Activated effector memory CD4-positive, alpha-beta T cell treated with Interleukin-2 at 50 U/mL for 16 hours (primary cell): Measurements from ENCODE around the gene GPC5.

ENCODE experiments used
- DNase-seq: peaks from one replicate; pipeline ENCODE4 v3.0.0-alpha.2; 2020

GPC5 gene

DNA sequence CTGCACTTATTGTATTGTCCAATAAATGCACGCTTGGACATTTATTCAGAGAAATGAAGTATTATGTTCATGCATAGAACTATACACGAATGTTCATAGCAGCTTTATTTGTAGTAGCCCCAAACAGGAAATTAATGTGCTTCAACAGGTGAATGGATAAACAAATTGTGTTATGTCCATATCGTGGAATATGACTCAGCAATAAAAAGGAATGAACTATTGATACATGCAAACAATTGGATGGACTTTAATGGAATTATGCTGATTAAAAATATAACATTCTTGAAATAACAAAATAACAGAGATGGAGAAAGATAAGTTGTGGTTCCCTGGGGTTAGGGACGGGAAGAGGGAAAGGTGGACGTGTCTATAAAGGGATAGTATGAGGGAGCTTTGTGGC is 65.9 kb downstream of the GPC5 start:
- DNase-seq = no peak

DNA sequence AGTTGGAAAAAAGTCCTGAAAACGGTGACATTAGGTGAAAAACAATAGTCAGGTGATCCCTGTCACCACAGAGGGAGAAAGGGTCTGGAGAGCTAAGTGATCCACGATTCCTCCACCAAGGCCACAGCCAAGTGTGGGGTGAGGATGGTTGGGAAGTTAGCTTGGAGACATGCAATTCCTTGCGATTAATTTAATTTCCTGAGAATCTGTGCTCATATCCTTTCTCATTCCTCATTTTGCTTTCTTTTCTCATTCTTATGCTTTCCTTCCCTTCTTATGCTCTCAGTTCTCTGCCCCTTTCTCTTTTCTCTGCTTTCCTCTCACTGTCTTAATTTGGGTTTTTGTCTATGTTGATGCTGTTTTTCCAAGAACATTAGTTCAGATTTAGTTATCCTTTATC is 68.8 kb downstream of the GPC5 start:
- no peak for DNase-seq

DNA sequence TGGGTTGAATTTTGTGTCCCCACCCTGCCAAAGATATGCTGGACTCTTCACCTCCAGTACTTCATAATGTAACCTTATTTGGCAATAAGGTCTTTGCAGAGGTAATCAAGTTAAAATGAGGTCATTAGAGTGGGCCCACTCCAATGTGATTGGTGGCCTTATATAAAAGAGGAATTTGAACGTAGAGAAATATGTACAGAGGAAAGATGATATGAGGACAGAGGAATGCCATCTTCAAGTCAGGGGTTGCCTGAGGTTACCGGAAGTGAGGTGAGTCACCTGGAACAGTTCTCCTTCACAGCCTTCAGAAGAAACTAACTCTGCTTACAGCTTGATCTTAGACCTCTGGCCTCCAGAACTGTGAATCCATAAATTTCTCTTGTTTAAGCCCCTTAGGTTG is 69.9 kb downstream of the GPC5 start:
- no peak for DNase-seq

DNA sequence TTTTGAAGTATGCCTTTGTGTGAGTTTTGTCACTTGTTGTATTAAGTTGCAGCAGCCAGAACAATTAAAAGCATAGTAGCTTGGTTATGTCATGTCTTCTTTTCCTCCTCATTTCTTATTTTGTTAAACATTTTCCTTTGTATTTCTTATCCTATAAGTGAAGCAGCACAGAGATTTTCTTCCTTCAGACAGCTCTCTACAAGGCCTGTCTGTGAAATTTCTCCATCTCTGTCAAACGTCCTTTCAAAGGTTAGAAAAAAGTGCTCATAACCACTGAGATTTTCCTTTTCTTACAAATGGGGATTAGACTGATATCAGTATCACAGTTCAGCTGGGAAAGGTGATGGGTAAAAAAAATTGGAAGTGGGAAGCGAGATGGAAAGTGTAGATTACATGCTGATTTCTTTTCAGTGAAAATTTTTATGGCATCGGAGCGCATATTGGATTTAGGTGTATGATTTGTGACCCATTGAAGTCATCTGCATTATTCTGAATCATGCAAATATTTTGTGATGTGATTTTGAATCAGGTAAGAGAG is 71.7 kb downstream of the GPC5 start:
- no peak for DNase-seq

DNA sequence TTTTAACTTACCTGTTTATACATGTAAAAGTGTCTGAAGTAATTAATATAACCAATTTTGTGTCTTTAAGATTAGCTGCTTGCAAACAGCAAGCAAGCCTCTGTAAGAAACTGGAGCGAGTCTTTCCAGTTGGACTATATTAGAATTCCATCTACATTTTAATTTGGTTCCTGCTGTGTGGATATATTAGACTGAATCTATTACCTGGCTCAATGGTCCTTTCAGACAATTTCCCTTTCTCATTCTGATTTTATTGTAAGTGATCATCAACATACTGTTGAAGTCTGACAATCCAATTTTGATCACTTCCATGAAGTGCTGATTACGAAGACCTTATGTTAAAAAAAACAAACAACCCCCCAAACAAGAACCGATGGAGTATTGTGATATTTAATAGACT is 72.3 kb downstream of the GPC5 start:
- DNase-seq = no peak

DNA sequence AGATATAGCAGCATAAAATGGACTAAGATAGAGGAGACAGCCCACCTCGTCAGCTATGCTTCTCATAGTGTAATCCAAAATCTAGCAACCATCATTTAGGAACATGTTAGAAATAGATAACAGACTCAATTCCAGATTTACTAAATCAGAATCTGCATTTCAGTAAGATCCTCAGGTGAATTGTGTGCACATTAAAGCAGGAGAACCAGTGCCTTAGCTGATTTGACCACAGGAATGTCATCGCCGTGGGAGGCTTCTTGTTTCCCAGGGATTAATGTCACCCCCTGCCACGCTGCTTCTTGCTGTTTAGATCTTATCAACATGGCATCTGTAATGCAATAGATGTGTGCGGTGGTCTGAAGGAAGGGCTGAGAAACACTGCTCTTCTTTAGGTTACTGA is 84.0 kb downstream of the GPC5 start:
- no peak for DNase-seq

DNA sequence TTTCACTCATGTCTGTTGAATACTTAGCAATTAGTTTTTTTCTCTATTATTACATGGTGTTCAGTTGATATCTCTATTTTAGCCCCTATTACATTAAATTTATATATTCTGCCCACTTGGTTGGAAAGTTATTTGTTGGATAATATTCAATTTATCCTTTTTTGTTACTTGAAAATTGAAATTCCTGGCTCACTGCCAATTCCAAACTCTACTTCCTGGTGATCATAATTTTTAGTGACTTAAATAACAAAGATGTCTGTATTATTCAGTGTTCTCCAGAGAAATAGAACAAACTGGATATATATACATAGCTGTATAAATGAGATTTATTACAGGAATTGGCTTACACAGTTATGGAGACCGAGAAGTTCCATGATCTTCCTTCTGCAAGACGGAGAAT is 93.6 kb downstream of the GPC5 start:
- DNase-seq = no peak

DNA sequence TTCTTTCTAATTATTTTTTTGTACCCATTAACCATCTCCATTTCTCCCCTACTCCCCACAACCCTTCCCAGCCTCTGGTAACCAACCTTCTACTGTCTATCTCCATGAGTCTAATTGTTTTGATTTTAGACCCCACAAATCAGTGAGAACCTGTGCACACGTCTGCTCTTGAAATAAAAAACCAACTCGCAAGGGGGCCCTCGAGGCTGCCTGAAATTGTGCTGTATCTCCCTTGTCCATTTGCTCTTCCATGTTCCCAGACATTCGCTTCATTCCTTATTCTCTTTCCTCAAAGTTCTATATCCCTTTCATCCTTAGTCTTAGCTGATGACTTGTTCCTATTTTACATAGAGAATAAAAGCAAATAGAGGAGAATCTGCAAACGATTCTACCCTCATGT is 95.0 kb downstream of the GPC5 start:
- no peak for DNase-seq

DNA sequence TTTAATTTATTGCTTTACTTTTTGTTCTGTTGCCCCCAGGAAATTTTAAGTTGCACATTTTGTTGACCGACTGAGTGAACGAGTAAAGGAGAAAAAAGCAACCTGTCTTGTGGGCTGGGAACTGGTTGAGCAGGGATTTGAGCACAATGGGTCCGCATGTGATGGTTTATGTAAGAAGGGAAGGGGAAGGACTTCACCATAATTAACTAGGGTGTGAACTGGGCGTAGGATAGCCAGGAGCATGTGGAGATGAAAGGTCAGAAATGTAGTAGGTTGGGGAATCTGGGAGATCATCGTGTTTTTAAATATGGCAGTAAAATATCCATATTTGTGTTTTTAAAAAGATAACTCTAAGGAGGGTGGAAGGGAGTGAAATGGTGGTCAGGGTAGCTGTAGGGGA is 99.9 kb downstream of the GPC5 start:
- DNase-seq = no peak

DNA sequence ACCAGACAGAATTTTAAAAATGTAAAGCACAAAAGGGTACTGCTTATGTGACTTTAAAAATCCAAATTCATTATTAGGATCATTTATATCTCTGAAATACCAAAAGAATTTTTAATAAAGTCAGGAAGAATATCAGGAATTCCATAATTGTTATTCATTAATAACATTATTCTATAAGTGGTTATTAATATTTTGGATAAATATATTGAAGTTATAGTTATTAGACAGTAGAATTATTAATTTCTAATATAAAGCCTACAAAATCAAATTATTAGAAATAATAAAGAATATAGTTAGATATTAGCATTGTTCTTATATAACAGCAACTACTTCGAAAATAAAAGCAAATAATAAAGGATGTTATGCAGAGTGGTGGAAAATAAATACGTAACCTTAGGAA is 105.8 kb downstream of the GPC5 start:
- no peak for DNase-seq

DNA sequence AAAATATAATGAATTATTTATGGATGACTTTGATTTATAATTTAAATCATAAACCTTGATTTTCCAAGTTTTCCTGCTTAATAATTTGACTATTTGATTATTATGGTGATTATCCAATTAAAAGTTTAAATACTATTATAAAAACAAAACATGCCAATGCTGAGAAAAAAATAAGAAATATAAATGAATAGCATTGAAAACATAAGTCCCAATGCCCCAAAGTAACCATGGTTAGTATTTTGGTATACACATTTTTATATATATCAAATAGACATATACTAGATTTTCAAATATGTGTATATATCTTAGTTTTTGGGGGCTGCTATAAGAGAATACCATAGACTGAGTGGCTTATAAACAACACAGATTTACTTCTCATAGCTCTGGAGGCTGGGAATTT is 108.3 kb downstream of the GPC5 start:
- no peak for DNase-seq

DNA sequence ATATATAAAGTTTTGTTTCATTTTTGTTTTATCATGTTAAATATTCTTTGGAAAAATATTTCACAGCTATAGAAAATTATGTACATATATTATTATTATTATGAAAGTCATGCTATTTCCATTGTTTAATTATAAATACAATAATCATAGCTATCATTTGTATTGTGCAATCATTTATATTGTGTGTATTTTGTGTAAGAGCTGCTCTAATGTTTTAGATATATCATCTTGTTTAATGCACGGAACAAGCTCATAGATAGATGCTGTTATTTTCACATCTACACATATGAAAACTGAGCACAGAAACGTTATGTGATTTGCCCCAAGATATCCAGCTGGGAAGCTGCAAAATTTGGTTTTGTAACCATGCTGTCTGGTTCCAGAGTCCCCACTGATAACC is 111.6 kb downstream of the GPC5 start:
- DNase-seq = no peak

DNA sequence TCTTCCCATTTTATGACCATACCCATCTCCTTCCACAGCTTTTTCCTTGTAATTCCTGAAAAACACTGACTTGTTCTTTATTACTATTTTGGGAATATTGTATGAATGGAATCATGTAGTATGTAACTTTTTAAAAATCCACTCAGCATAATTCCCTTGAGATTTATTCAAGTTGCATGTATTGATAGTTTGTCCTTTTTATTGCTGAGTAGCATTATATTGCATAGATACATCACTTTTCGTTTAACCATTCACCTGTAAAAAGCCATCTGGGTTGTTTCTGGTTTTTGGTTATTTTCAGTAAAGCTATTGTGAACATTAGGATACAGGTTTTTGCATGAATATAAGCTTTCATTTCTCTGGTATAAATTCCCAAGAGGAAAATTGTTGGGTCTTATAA is 115.4 kb downstream of the GPC5 start:
- DNase-seq = no peak

DNA sequence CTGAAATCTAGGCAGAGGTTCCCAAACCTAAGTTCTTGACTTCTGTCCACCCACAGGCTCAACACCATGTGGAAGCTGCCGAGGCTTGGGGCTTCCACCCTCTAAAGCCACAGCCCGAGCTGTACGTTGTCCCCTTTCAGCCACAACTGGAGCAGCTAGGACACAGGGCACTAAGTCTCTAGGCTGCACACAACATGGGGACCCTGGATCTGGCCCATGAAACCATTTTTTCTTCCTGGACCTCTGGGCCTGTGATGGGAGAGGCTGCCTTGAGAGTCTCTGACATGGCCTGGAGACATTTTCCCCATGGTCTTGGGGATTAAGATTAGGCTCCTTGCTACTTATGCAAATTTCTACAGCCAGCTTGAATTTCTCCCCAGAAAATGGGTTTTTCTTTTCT is 118.4 kb downstream of the GPC5 start:
- DNase-seq = no peak

DNA sequence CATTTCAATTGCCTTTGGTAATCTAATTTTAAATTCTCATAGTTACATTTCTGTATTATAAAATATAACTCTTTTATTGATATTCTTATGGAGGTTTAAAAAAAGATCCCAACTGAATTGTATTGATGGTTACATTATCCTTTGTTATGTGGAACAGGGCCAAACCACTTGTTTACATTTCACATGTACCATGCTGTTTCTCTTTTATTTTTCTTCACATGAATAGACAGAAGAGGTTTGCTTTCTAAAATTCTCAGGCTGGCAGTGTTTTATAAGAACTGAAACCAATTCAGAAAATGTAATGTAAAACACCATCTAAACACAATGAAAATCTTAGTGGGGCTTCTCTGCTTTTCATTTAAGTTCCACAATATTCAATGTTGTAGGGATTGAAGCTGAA is 122.5 kb downstream of the GPC5 start:
- no peak for DNase-seq

DNA sequence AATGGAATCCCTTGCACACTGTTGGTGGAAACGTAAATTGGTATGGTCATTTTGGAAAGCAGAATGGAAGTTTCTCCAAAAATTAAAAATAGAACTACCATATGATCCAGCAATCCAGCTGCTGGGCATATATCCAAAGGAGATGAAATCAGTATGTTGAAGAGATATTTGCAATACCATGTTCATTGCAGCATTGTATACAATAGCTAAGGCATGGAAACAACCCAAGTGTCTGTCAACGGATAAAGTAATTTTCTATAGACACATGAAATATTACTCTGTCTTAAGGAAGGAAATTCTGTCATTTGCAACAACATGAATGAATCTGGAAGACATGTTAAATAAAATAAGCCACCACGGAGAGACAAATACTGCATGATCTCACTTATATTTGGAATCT is 124.7 kb downstream of the GPC5 start:
- no peak for DNase-seq

DNA sequence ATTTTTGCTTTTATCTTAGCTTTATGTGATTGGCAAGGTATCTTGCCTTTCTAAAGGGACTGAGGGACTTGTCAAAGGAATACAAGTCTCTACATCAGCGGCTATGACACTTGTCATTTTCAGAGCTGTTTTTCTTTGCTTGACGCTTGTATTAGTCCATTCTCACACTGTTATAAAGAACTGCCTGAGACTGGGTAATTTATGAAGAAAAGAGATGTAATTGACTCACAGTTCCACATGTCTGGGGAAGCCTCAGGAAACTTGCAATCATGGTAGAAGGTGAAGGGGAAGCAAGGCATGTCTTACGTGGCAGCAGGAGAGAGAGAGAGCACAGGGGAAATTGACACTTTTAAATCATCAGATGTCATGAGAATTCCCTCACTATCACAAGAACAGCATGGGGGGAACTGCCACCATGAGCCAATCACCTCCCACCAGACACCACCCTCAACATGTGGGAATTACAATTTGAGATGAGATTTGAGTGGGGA is 128.2 kb downstream of the GPC5 start:
- no peak for DNase-seq

DNA sequence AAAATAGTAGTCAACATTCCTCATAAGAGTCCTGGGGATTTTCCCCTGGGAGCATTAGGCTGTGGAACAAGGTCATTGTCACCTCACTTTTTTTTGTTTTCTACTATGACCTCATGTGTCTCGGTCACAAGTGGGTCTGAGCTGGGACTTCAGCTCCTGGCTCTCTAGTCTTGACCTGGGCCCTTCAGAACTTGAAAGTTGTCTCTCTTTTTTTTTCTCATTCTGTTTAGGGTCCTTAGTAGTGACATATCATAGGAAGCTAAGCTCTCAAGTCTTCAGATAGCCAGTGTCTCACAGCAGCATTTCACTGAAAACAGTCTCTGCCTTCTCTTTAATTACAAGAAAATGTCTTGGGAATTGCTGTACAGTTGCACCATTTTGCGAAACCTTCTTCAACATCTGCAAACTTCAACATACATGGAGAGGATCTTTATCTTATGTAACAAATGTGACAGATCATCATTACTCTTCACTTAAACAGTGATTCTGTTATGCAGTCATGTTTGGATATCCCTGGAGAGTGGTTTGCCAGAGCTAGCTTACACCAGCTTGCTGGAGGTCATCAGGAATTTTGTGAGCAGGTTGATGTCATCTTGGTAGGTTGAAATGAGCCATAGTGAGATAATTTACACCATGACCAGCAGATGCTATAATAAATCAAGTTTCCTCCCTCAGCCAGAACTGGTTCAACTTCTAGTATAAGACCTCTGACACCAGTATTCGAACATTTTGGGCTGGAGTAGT is 131.5 kb downstream of the GPC5 start:
- DNase-seq = no peak

DNA sequence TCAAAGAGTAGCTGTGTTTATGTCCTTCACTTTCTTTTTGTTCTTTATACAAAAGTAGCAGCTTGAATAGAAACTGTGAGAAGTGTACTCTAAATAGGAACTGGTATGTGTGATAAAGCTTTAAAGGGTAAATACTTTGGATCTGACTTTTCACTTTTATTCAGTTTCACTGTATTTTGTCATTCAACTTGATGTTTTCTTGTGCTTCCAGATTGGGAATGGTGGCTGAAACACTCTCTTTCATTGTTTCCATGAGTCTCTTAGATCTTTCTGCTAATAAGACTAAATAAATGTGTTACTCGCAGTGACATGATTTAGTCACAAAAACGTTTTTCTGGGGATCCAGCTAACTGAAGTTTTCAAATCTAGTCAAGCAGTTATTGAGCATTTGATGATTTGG is 133.2 kb downstream of the GPC5 start:
- no peak for DNase-seq

DNA sequence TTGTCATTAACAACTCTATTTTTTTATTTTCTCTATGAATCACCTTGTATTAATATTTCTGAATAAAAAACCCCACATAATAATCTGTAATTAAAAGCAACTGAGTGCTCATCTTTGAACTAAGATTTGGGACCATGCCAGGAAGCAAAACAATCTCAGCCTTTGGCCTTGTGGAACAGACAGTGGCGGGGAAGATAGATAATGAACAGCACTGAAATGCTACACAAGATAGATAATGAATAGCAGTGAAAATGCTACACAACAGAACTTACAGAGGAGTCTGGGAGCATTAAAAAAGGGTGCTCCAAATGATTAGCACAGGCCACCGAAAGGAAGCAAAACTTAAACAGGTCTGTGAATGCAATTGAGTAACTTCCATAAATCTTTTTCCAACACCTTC is 134.9 kb downstream of the GPC5 start:
- DNase-seq = no peak

DNA sequence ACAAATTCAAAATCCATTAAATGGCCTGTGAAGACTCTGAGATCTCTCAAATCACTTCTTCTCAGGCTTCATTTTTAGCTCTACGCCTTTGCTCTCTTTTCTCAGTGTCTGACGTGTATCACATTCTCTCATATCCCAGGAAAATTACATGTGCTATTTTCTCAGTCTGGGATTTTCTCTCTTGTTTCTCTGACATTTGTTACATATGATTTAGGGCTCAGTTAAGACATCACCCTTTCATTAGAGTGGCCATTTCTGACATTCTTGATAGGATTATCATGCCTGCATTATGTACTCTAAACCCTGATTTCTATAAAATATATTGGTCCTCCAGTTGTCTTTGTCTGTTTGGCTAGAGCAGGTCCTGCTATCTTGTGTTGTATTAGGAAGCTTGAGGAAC is 136.6 kb downstream of the GPC5 start:
- no peak for DNase-seq

DNA sequence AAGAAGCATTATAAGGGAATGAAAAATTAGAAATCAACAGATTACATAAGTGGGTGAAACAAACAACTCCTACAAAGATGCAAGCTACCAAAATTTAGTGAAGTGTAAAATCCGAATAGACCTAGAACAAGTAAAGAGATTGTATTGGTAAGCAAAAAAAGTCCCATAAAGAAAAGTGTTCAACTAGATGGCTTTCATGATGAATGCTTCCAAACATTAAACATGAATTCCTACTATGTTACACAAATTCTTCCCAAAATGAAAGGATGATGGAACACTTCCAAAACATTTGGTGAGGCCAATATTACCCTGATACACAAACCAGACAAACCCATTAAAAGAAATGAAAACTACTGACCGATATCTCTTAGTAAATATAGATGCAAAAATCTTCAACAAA is 139.0 kb downstream of the GPC5 start:
- DNase-seq = no peak

DNA sequence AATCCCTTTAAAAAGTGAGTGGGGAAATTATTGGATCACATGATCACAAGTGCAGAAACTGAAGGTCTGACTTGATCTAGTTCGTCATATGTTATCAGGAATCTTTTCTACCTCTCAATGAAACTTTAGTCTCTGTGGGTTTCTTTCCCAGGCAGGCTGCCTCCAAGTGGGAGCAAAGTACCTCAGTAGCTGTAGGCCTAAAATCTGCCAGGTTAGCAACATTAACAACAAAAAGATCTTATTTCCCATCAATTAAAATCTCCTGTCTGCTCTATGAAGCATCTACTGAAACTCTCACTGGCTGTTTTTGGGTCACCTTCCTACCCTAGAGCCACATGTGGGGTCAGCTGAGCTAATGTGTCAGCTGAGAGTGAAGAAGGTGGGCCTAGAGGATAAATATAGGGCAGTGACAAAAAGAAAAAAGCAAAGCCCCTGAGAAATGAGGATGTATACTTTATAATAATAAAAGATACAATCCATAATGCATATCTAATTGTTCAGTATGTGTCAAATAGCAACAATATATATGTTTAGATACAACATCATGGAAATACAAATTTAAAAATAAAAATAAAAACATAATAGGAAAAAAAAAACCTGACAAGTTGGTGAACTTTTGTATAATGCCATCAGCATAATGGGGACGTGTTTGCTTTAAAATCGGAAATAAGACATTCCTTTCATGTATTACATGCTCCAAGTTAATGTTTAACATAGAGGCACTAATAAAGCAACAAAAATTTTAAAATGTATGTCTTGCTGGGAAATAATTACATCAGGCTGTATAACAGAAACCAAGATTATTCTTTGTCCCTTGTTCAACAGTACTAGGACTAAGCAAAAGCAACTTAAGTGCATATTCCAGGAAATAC is 141.1 kb downstream of the GPC5 start:
- no peak for DNase-seq

DNA sequence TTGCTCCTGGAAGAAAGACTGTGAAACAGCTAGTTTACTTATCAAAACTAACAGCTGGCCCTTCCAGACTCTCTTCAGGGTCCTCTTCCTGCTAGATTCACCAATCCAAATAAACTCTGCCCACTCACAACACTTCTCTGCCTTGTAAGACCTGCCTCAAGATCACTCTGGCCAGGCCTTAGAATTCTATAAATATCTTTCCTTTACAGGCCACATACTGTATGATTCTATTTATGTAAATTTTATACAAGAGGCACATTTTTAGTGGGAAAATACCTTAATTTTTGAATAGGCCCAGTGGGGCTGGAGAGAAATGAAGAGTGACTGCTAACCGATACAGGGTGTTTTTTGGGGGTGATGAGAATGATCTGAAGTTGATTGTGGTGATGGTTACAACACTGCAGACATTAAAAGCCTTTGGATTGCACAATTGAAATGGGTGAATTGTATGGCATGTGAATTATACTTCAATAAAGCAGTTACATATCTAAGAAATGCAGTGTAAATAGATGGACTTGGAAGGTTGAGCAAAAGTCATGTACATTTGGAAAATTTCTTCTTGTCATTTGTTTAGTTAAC is 141.8 kb downstream of the GPC5 start:
- DNase-seq = no peak
